ENCODE measurements around the gene CSTB. TPM values are rescaled to one million over a fixed set of nuclear protein-coding genes. Genes with fewer than 3 reads are reported as not detected.

Gene CSTB
- total and polyA plus RNA-seq, 2 of the 8 experiments (the other 6 are each of a cell fraction or from before 2014, with no cell fraction given): 53.8 to 64.1 TPM

DNA sequence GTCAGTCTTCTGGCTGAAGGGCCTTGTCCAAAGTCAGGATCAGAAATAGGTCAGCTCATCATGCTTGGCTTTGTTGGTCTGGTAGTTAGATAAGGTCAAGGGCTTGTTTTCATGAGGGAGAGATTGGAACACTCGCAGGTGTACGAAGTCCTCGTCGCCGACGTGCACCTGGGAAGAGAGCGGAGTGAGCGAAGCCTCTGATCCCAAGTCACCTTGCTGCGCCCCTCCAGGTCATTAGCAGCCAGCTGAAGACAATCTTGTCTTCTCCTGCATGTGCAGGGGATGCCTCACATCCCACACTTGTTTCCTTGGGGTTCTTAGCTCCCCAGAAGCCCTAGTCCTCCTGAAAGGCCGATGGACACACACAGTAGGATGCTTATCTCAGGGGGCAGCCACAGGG lies 1.9 kb downstream of the CSTB start:
- no peak overlapping the region for H3K14ac ChIP-seq (ENCODE audit: insufficient read length)
- H3K23ac ChIP-seq (ENCODE audit: insufficient read length): no peak overlapping the region
- no peak overlapping the region for H3K56ac ChIP-seq (replicated peaks; ENCODE audit: insufficient read length, low read depth, low read length)
- H3K4me3 ChIP-seq (ENCODE audit: extremely low read depth in 1 of 4, insufficient read depth in 2 of 4, low read depth in 3 of 4, low read length in 4 of 4): no peak overlapping the region
- peaks cover 0 to 6% of the 10 kb centered on the region in 2 experiments for H4K20me1 ChIP-seq (replicated peaks in 1 of 2; ENCODE audit: control insufficient read depth in 1 of 2, insufficient read depth in 2 of 2, low read length in 2 of 2)
- no peak overlapping the region for H2BK12ac ChIP-seq (ENCODE audit: low read depth, low read length)
- H3K4ac ChIP-seq (replicated peaks; ENCODE audit: insufficient read length, low read depth, low read length): no peak overlapping the region
- H3K18ac ChIP-seq (ENCODE audit: extremely low read depth, low read length): no peak overlapping the region
- no peak overlapping the region for H2BK15ac ChIP-seq (ENCODE audit: low read length)
- no peaks in the 10 kb centered on the region for H3K27me3 ChIP-seq (replicated peaks in 1 of 4; ENCODE audit: control insufficient read depth in 3 of 4, extremely low read depth in 1 of 4, insufficient read depth in 3 of 4, low read length in 3 of 4)
- peaks cover 8 to 17% (median 10%) of the 10 kb centered on the region in 4 experiments; a peak in 6 of 8 replicates for H3K36me3 ChIP-seq (ENCODE audit: control insufficient read depth in 2 of 4, insufficient read depth in 4 of 4, low read length in 3 of 4)
- DNase-seq (ENCODE audit: low read depth in 1 of 2, low spot score in 2 of 2) (no peak), FAIRE-seq (no peak)
- no peak overlapping the region for H4K8ac ChIP-seq (ENCODE audit: extremely low read depth, insufficient read depth, low read length)
- no peaks in the 10 kb centered on the region for H3K9me3 ChIP-seq (ENCODE audit: insufficient read depth in 2 of 2, low read depth in 1 of 2, low read length in 1 of 2)
- WGBS, 2 experiments (ENCODE audit: extremely low coverage in 1 of 2, insufficient coverage in 1 of 2, insufficient read length in 1 of 2, insufficient replicate concordance in 2 of 2, low coverage in 1 of 2, low lambda C conversion rate in 2 of 2, missing lambda C conversion rate in 1 of 2): 97% methylated on average over 10 of the region's 10 CpGs; no CpG with 5 or more reads in 1 of the 2 experiments
- H2AFZ ChIP-seq (ENCODE audit: low read length): no peak overlapping the region
- H3K23me2 ChIP-seq (ENCODE audit: low read depth, low read length): peaks cover 4% of the 10 kb centered on the region; the same call in 1 of the 2 replicates
- no peak overlapping the region for H4K5ac ChIP-seq (ENCODE audit: insufficient read length, low read depth, low read length)
- H3K79me2 ChIP-seq (ENCODE audit: control insufficient read depth in 1 of 2, insufficient read depth in 2 of 2, low read length in 2 of 2): peaks cover 0 to 19% of the 10 kb centered on the region in 2 experiments; a peak in 1 of 4 replicates
- no peak overlapping the region for H2BK120ac ChIP-seq (replicated peaks; ENCODE audit: low read depth, low read length)
- H3K79me1 ChIP-seq (ENCODE audit: low read depth, low read length): no peaks in the 10 kb centered on the region; the same call in 1 of the 2 replicates
- no peak overlapping the region for H3K27ac ChIP-seq (ENCODE audit: low read depth, low read length)
- peak overlapping the region; percentile 48; the same call in 1 of the 2 replicates for H2BK20ac ChIP-seq (ENCODE audit: low read length)
- peaks cover 0 to 15% (median 10%) of the 10 kb centered on the region in 4 experiments; a peak in 6 of 7 replicates for H3K4me1 ChIP-seq (replicated peaks in 1 of 4; ENCODE audit: control insufficient read depth in 3 of 4, insufficient read depth in 4 of 4, low read length in 3 of 4)
- H2AK5ac ChIP-seq (ENCODE audit: low read depth, low read length): no peak overlapping the region
- no peak overlapping the region for H2BK5ac ChIP-seq (ENCODE audit: low read depth, low read length)
- H3K4me2 ChIP-seq (ENCODE audit: insufficient read depth in 1 of 2, low read depth in 2 of 2, low read length in 2 of 2): no peak overlapping the region
- ChIA-PET POLR2A (ENCODE audit: partially characterized antibody) (interaction anchor here (0.6 to 5.2 kb wide), 10 partner anchors 9 to 55 kb away, joined by 3 to 28 read pairs (median 4); no protein-coding TSS in a partner anchor), CTCF (ENCODE audit: partially characterized antibody) (interaction anchor here (0.6 to 1.6 kb wide), 3 partner anchors 15 to 729 kb away, joined by 3 to 4 read pairs (median 3); no protein-coding TSS in a partner anchor)
- no peak overlapping the region for H3K9ac ChIP-seq (replicated peaks in 1 of 4; ENCODE audit: extremely low read depth in 1 of 4, low read depth in 3 of 4, low read length in 3 of 4)
- no peak overlapping the region for H4K91ac ChIP-seq (replicated peaks; ENCODE audit: insufficient read length, low read length)
- no peak for TF ChIP-seq KDM4A (IDR thresholded peaks at IDR 0.05; ENCODE audit: low read depth, low read length, severe bottlenecking)
- TF ChIP-seq SP1 (IDR thresholded peaks at IDR 0.05; ENCODE audit: low read depth, low read length): no peak
- TF ChIP-seq FOSL1 (IDR thresholded peaks at IDR 0.05; ENCODE audit: insufficient read depth, low read depth, low read length): no peak
- TF ChIP-seq, protein P1, sequence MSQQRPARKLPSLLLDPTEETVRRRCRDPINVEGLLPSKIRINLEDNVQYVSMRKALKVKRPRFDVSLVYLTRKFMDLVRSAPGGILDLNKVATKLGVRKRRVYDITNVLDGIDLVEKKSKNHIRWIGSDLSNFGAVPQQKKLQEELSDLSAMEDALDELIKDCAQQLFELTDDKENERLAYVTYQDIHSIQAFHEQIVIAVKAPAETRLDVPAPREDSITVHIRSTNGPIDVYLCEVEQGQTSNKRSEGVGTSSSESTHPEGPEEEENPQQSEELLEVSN (IDR thresholded peaks at IDR 0.05): no peak
- TF ChIP-seq SIRT6 (IDR thresholded peaks at IDR 0.05; ENCODE audit: low read length): no peak
- TF ChIP-seq CHD1 (IDR thresholded peaks at IDR 0.05; ENCODE audit: low read depth, low read length): no peak
- no peak for TF ChIP-seq ASH2L (IDR thresholded peaks at IDR 0.05; ENCODE audit: low read length)
- TF ChIP-seq POLR2AphosphoS5 (IDR thresholded peaks at IDR 0.05; ENCODE audit: low read depth, low read length): no peak
- TF ChIP-seq, protein P2, sequence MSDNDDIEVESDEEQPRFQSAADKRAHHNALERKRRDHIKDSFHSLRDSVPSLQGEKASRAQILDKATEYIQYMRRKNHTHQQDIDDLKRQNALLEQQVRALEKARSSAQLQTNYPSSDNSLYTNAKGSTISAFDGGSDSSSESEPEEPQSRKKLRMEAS (IDR thresholded peaks at IDR 0.05): no peak
- no peak for TF ChIP-seq BRCA1 (IDR thresholded peaks at IDR 0.05; ENCODE audit: low read depth, low read length)
- TF ChIP-seq CEBPB (IDR thresholded peaks at IDR 0.05; ENCODE audit: low read depth, low read length): no peak
- TF ChIP-seq POLR2A (IDR thresholded peaks at IDR 0.05; ENCODE audit: control extremely low read depth in 1 of 2, low read depth in 2 of 2, low read length in 2 of 2): no peak
- no peak for TF ChIP-seq SP2 (IDR thresholded peaks at IDR 0.05; ENCODE audit: low read length)
- no peak for TF ChIP-seq SP4 (IDR thresholded peaks at IDR 0.05; ENCODE audit: low read length)
- no peak for TF ChIP-seq CTBP2 (IDR thresholded peaks at IDR 0.05; ENCODE audit: borderline replicate concordance, insufficient read depth, insufficient read length, low read length)
